H9 (cell line): Measurements from ENCODE around the gene BACH2. TPM values are rescaled to one million over a fixed set of nuclear protein-coding genes. Genes with fewer than 3 reads are reported as not detected.

ENCODE experiments used
- DNase-seq: peaks from one replicate; pipeline ENCODE4 v3.0.0-alpha.2; 2017
- H2AFZ ChIP-seq: one replicate; pipeline ENCODE4 v1.6.1; 2013; ENCODE audit warnings: mild to moderate bottlenecking, low read length, control low read depth, moderate library complexity
- H2AK5ac ChIP-seq: 2 replicates; pipeline ENCODE4 v1.6.1; 2013; ENCODE audit warnings: low read length, control low read depth, mixed read lengths; ENCODE audit not compliant: insufficient read length
- H2BK120ac ChIP-seq: one replicate; pipeline ENCODE4 v1.6.1; 2013; ENCODE audit warnings: low read depth, mild to moderate bottlenecking, low read length, control low read depth, inconsistent platforms; ENCODE audit not compliant: poor library complexity, severe bottlenecking
- H2BK12ac ChIP-seq: 2 replicates; pipeline ENCODE4 v1.6.1; 2013; ENCODE audit warnings: low read length, control low read depth, mixed read lengths, low read depth; ENCODE audit not compliant: insufficient read length
- H2BK15ac ChIP-seq: 2 replicates; pipeline ENCODE4 v1.6.1; 2013; ENCODE audit warnings: low read depth, low read length, control low read depth
- H2BK20ac ChIP-seq: one replicate; pipeline ENCODE4 v1.6.1; 2013; ENCODE audit warnings: low read depth, mild to moderate bottlenecking, low read length, control low read depth, inconsistent platforms; ENCODE audit not compliant: poor library complexity, severe bottlenecking
- H2BK5ac ChIP-seq: 2 replicates; pipeline ENCODE4 v1.6.1; 2013; ENCODE audit warnings: low read length, control low read depth, mixed read lengths; ENCODE audit not compliant: insufficient read length
- H3K14ac ChIP-seq: 2 replicates; pipeline ENCODE4 v1.6.1; 2013; ENCODE audit warnings: low read length, control low read depth; ENCODE audit not compliant: insufficient read depth
- H3K18ac ChIP-seq: 2 replicates; pipeline ENCODE4 v1.6.1; 2013; ENCODE audit warnings: low read depth, mild to moderate bottlenecking, mixed read lengths, low read length, control low read depth; ENCODE audit not compliant: insufficient read length
- H3K23ac ChIP-seq: 2 replicates; pipeline ENCODE4 v1.6.1; 2013; ENCODE audit warnings: low read length, control low read depth, mixed read lengths, low read depth; ENCODE audit not compliant: insufficient read length
- H3K23me2 ChIP-seq: 2 replicates; pipeline ENCODE4 v1.6.1; 2013; ENCODE audit warnings: low read depth, mild to moderate bottlenecking, mixed read lengths, low read length, control low read depth; ENCODE audit not compliant: insufficient read length, poor library complexity, severe bottlenecking
- H3K27ac ChIP-seq: 2 replicates; pipeline ENCODE4 v1.5.1; 2013; ENCODE audit warnings: low read length, control low read depth, mixed read lengths, low read depth; ENCODE audit not compliant: insufficient read length
- H3K27me3 ChIP-seq: 2 replicates; pipeline ENCODE4 v1.6.1; 2013; ENCODE audit warnings: low read length, control low read depth, inconsistent platforms; ENCODE audit not compliant: insufficient read depth
- H3K4ac ChIP-seq: 2 replicates; pipeline ENCODE4 v1.6.1; 2013; ENCODE audit warnings: low read depth, mild to moderate bottlenecking, control low read depth, inconsistent platforms, low read length, moderate library complexity
- H3K4me1 ChIP-seq: 2 replicates; pipeline ENCODE4 v1.6.1; 2013; ENCODE audit warnings: low read length, control low read depth, inconsistent platforms; ENCODE audit not compliant: insufficient read depth
- H3K4me2 ChIP-seq: 2 replicates; pipeline ENCODE4 v1.6.1; 2013; ENCODE audit warnings: low read length, control low read depth, mixed read lengths; ENCODE audit not compliant: insufficient read length, insufficient read depth
- H3K56ac ChIP-seq: 2 replicates; pipeline ENCODE4 v1.6.1; 2013; ENCODE audit warnings: low read depth, mild to moderate bottlenecking, mixed read lengths, low read length, control low read depth; ENCODE audit not compliant: insufficient read length
- H3K79me1 ChIP-seq: 2 replicates; pipeline ENCODE4 v1.6.1; 2013; ENCODE audit warnings: low read depth, mild to moderate bottlenecking, moderate library complexity, low read length, control low read depth, inconsistent platforms; ENCODE audit not compliant: insufficient read depth, poor library complexity, severe bottlenecking
- H3K79me2 ChIP-seq: 2 replicates; pipeline ENCODE4 v1.6.1; 2013; ENCODE audit warnings: low read length, control low read depth, inconsistent platforms; ENCODE audit not compliant: insufficient read depth
- H3K9ac ChIP-seq: 2 replicates; pipeline ENCODE4 v1.6.1; 2013; ENCODE audit warnings: low read length, control low read depth, mixed read lengths; ENCODE audit not compliant: insufficient read length; ENCODE audit errors: extremely low read depth
- H3K9me3 ChIP-seq: one replicate; pipeline ENCODE4 v1.6.1; 2013; ENCODE audit warnings: low read depth, low read length, inconsistent platforms; ENCODE audit not compliant: control insufficient read depth
- H3T11ph ChIP-seq: one replicate; pipeline ENCODE4 v1.6.1; 2013; ENCODE audit warnings: mild to moderate bottlenecking, low read length, control low read depth, inconsistent platforms
- H4K20me1 ChIP-seq: one replicate; pipeline ENCODE4 v1.6.1; 2013; ENCODE audit not compliant: control insufficient read depth, insufficient read length, insufficient read depth
- H4K5ac ChIP-seq: 2 replicates; pipeline ENCODE4 v1.6.1; 2013; ENCODE audit warnings: low read depth, mild to moderate bottlenecking, mixed read lengths, low read length, control low read depth; ENCODE audit not compliant: insufficient read length
- H4K8ac ChIP-seq: replicated peaks from 2 replicates; pipeline ENCODE4 v1.6.1; 2013; ENCODE audit warnings: low read length, control low read depth, mixed read lengths, low read depth; ENCODE audit not compliant: insufficient read length
- H4K91ac ChIP-seq: 2 replicates; pipeline ENCODE4 v1.6.1; 2013; ENCODE audit warnings: low read depth, mild to moderate bottlenecking, moderate library complexity, mixed read lengths, low read length, control low read depth; ENCODE audit not compliant: insufficient read length
- H3K27ac Mint-ChIP-seq, 3 experiments: 2 replicates in 2 of 3; 3 replicates in 1 of 3; pipeline ENCODE4 v1.8.0; 2020 to 2021; ENCODE audit warnings: mixed read lengths in 3 of 3, mild to moderate bottlenecking in 1 of 3, moderate library complexity in 1 of 3
- H3K27me3 Mint-ChIP-seq: 2 replicates; pipeline ENCODE4 v1.8.0; 2021; ENCODE audit warnings: low read depth, mild to moderate bottlenecking, moderate library complexity, mixed read lengths
- H3K36me3 Mint-ChIP-seq, 3 experiments: 2 replicates in 2 of 3; 3 replicates in 1 of 3; pipeline ENCODE4 v1.8.0; 2020 to 2021; ENCODE audit warnings: low read depth in 3 of 3, mixed read lengths in 3 of 3; ENCODE audit not compliant: insufficient read depth in 1 of 3
- H3K4me1 Mint-ChIP-seq, 2 experiments: 2 replicates each; pipeline ENCODE4 v1.8.0; 2020; ENCODE audit warnings: mixed read lengths in 2 of 2
- H3K4me3 Mint-ChIP-seq, 2 experiments: 2 replicates in 1 of 2; 3 replicates in 1 of 2; pipeline ENCODE4 v1.8.0; 2020 to 2021; ENCODE audit warnings: mild to moderate bottlenecking in 2 of 2, mixed read lengths in 2 of 2, moderate library complexity in 1 of 2
- H3K9me3 Mint-ChIP-seq, 2 experiments: 2 replicates in 1 of 2; 3 replicates in 1 of 2; pipeline ENCODE4 v1.8.0; 2020; ENCODE audit warnings: mild to moderate bottlenecking in 2 of 2, mixed read lengths in 2 of 2, moderate library complexity in 1 of 2
- total RNA-seq: library from RNA; stranded (reverse); gene quantifications from 2 replicates; pipeline ENCODE4 v1.2.1, GENCODE V29; 2021
- TF ChIP-seq, protein P1 (sequence below): fragments of 200-600 bp; sonication (generic); conservative IDR thresholded peaks from 3 replicates; pipeline ENCODE4 v1.8.0; 2021; ENCODE audit warnings: antibody characterized with exemption, mild to moderate bottlenecking

Gene BACH2
- total RNA-seq, 1 experiment from 2014 or later, result 2.0 TPM

DNA sequence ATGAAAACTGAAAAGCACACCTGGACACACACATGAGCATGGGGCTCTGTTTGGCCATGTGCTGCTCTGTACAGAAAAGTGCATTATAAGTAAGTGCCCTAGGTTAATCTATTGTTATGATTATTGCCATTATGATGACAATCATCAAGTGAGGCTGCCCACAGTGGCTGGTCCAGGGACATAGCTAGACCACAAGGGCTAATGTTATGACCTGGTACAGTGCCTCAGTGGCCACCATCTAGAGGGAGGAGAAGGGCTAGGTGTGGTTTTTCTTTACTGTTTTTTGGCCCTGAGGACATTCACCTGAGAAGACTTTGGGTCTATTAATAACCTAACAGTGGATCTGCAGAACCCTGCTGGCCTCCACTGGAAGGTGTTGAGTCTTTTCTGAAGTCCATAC lies 316.3 kb downstream of the BACH2 start:
- TF ChIP-seq, protein P1, sequence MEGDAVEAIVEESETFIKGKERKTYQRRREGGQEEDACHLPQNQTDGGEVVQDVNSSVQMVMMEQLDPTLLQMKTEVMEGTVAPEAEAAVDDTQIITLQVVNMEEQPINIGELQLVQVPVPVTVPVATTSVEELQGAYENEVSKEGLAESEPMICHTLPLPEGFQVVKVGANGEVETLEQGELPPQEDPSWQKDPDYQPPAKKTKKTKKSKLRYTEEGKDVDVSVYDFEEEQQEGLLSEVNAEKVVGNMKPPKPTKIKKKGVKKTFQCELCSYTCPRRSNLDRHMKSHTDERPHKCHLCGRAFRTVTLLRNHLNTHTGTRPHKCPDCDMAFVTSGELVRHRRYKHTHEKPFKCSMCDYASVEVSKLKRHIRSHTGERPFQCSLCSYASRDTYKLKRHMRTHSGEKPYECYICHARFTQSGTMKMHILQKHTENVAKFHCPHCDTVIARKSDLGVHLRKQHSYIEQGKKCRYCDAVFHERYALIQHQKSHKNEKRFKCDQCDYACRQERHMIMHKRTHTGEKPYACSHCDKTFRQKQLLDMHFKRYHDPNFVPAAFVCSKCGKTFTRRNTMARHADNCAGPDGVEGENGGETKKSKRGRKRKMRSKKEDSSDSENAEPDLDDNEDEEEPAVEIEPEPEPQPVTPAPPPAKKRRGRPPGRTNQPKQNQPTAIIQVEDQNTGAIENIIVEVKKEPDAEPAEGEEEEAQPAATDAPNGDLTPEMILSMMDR, result no peak
- Mint-ChIP-seq H3K4me1 (peaks cover 5 to 9% of the 10 kb centered on the region in 2 experiments; a peak in 3 of 4 replicates), H3K36me3 (no peaks in the 10 kb centered on the region), H3K4me3 (no peak overlapping the region), H3K27ac (no peak overlapping the region), H3K9me3 (no peaks in the 10 kb centered on the region), H3K27me3 (no peaks in the 10 kb centered on the region)
- Histone ChIP-seq H4K91ac (no peak overlapping the region), H4K20me1 (no peaks in the 10 kb centered on the region), H3K4ac (no peak overlapping the region), H2BK12ac (no peak overlapping the region), H4K8ac (no peak overlapping the region), H3K18ac (no peak overlapping the region), H3T11ph (no peak overlapping the region), H2BK5ac (no peak overlapping the region), H4K5ac (no peak overlapping the region), H3K4me2 (no peak overlapping the region), H3K9me3 (no peaks in the 10 kb centered on the region), H2BK20ac (no peak overlapping the region), H2BK120ac (no peak overlapping the region), H3K27me3 (no peaks in the 10 kb centered on the region), H3K4me1 (no peaks in the 10 kb centered on the region; the same call in 1 of the 2 replicates), H3K79me1 (no peaks in the 10 kb centered on the region), H2AK5ac (no peak overlapping the region), H3K23ac (no peak overlapping the region), H2BK15ac (no peak overlapping the region), H3K79me2 (no peaks in the 10 kb centered on the region), H2AFZ (no peak overlapping the region), H3K56ac (no peak overlapping the region), H3K27ac (no peak overlapping the region), H3K14ac (no peak overlapping the region), H3K23me2 (no peaks in the 10 kb centered on the region), H3K9ac (no peak overlapping the region)
- no peak for DNase-seq
